Endothelial cell of umbilical vein (primary cell): ENCODE measurements around the gene IGSF11. TPM values are rescaled to one million over a fixed set of nuclear protein-coding genes. Genes with fewer than 3 reads are reported as not detected.

Source experiments
- BruUV-seq: library from RNA; stranded (reverse); fragments of 400-500 nt; replicated peaks from 2 replicates; lab custom pipeline; 2021; lab: Mats Ljungman, UMichigan
- CTCF ChIA-PET: fragments of 300-600, 350-600 bp; sonication (Branson Sonifier 250); formaldehyde crosslinking; loops from one replicate; lab custom pipeline; 2021; ENCODE audit warnings: antibody characterized with exemption, inconsistent platforms; lab: Charles Lee
- POLR2A ChIA-PET: fragments of 300-600, 350-600 bp; sonication (Branson Sonifier 250); formaldehyde crosslinking; loops from one replicate; lab custom pipeline; 2021; ENCODE audit warnings: antibody characterized with exemption, inconsistent platforms; lab: Charles Lee
- DNase-seq: peaks from one replicate; pipeline ENCODE4 v3.0.0-alpha.2; 2011; ENCODE audit warnings: low read depth, low spot score
- FAIRE-seq: peaks from 2 replicates; lab custom pipeline; 2011; peaks lifted over from hg19 to GRCh38; lab: Jason Lieb, UNC
- H2AFZ ChIP-seq: 2 replicates; pipeline ENCODE4 v1.6.0; 2012; ENCODE audit warnings: low read depth, low read length, control low read depth, inconsistent platforms
- H3K27ac ChIP-seq: 2 replicates; pipeline ENCODE4 v1.5.1; 2011; ENCODE audit warnings: low read depth, mild to moderate bottlenecking, control low read depth, low read length, moderate library complexity; ENCODE audit not compliant: insufficient read depth
- H3K27me3 ChIP-seq, 2 experiments: 2 replicates each; pipeline versions ENCODE4 v1.6.0 to v1.6.1; 2011; ENCODE audit warnings: low read length in 2 of 2, mixed read lengths in 1 of 2; ENCODE audit not compliant: control insufficient read depth in 2 of 2, insufficient read depth in 2 of 2
- H3K36me3 ChIP-seq, 2 experiments: 2 replicates in 1 of 2; 3 replicates in 1 of 2; pipeline ENCODE4 v1.5.1; 2011; ENCODE audit warnings: low read length in 2 of 2, mild to moderate bottlenecking in 1 of 2, moderate library complexity in 1 of 2; ENCODE audit not compliant: control insufficient read depth in 2 of 2, insufficient read depth in 2 of 2; ENCODE audit errors: extremely low read depth in 1 of 2
- H3K4me1 ChIP-seq: 3 replicates; pipeline ENCODE4 v1.5.1; 2011; ENCODE audit warnings: mild to moderate bottlenecking, low read length; ENCODE audit not compliant: control insufficient read depth, insufficient read depth; ENCODE audit errors: extremely low read depth
- H3K4me2 ChIP-seq: 2 replicates; pipeline ENCODE4 v1.6.1; 2011; ENCODE audit warnings: low read length, control low read depth, mixed read lengths; ENCODE audit not compliant: insufficient read depth
- H3K4me3 ChIP-seq, 3 experiments: fragments of 200-600 bp in 1 of 3; sonication (generic), shearing (Covaris generic) in 1 of 3; replicated peaks in 1 of 3; 2 replicates each; pipeline ENCODE4 v1.5.1; 2011 to 2016; ENCODE audit warnings: control low read depth in 3 of 3, low read length in 3 of 3, mild to moderate bottlenecking in 2 of 3, inconsistent platforms in 1 of 3, low read depth in 1 of 3, moderate library complexity in 1 of 3; ENCODE audit not compliant: insufficient read depth in 1 of 3
- H3K79me2 ChIP-seq: 2 replicates; pipeline ENCODE4 v1.6.0; 2012; ENCODE audit warnings: low read length, inconsistent platforms; ENCODE audit not compliant: control insufficient read depth, insufficient read depth
- H3K9ac ChIP-seq: replicated peaks from 2 replicates; pipeline ENCODE3; 2011; ENCODE audit warnings: low read length, control low read depth; ENCODE audit not compliant: insufficient read depth; ENCODE audit errors: extremely low read depth
- H3K9me1 ChIP-seq: replicated peaks from 3 replicates; pipeline ENCODE4 v1.6.0; 2011; ENCODE audit warnings: mild to moderate bottlenecking, low read length; ENCODE audit not compliant: control insufficient read depth, insufficient read depth; ENCODE audit errors: extremely low read depth
- H3K9me3 ChIP-seq: replicated peaks from 2 replicates; pipeline ENCODE4 v1.5.1; 2012; ENCODE audit warnings: low read length, inconsistent platforms; ENCODE audit not compliant: control insufficient read depth, insufficient read depth
- H4K20me1 ChIP-seq: replicated peaks from 2 replicates; pipeline ENCODE3; 2011; ENCODE audit warnings: mild to moderate bottlenecking, low read length; ENCODE audit not compliant: control insufficient read depth, insufficient read depth; ENCODE audit errors: extremely low read depth
- EZH2 ChIP-seq: IDR thresholded peaks from 2 replicates; pipeline ENCODE4 v1.6.1; 2012; ENCODE audit warnings: borderline replicate concordance, low read depth, mild to moderate bottlenecking, moderate library complexity, low read length, inconsistent platforms; ENCODE audit not compliant: severe bottlenecking
- FOS ChIP-seq: IDR thresholded peaks from 2 replicates; pipeline ENCODE4 v1.6.1; 2011; ENCODE audit warnings: mild to moderate bottlenecking, low read length, moderate library complexity, borderline replicate concordance; ENCODE audit not compliant: insufficient read depth
- GATA2 ChIP-seq: IDR thresholded peaks from 2 replicates; pipeline ENCODE4 v1.7.0; 2011; ENCODE audit warnings: low read depth, mild to moderate bottlenecking, moderate library complexity, mixed read lengths, low read length; ENCODE audit not compliant: insufficient read length, insufficient read depth
- JUN ChIP-seq: IDR thresholded peaks from 2 replicates; pipeline ENCODE4 v1.6.1; 2011; ENCODE audit warnings: borderline replicate concordance, low read depth; ENCODE audit not compliant: insufficient read length, insufficient read depth
- MYC ChIP-seq: IDR thresholded peaks from one replicate; pipeline ENCODE4 v1.6.1; 2011; ENCODE audit warnings: mild to moderate bottlenecking, low read depth, low read length
- POLR2A ChIP-seq: IDR thresholded peaks from 2 replicates; pipeline ENCODE4 v1.6.1; 2012; ENCODE audit warnings: low read depth, mild to moderate bottlenecking, control low read depth, low read length
- POLR2AphosphoS5 ChIP-seq: IDR thresholded peaks from 2 replicates; pipeline ENCODE4 v1.6.1; 2012; ENCODE audit warnings: low read depth, mild to moderate bottlenecking, control low read depth, low read length, moderate library complexity; ENCODE audit not compliant: insufficient read depth
- dilution Hi-C: fragments of 300-500 bp; cut with MboI; formaldehyde crosslinking; loops from one replicate; pipeline ENCODE4 v1.15.0; 2019; ENCODE audit warnings: low sequenced_read_pairs; ENCODE audit not compliant: extremely low pct_ligation_motif_present
- intact Hi-C: fragments of 100-400 bp; cut with micrococcal nuclease; formaldehyde crosslinking; loops from one replicate; pipeline ENCODE4 v1.10.0; 2022
- polyA plus RNA-seq, 4 experiments: library from polyadenylated mRNA; depleted of rRNA in 3 of 4; stranded (reverse) in 3 of 4; unstranded in 1 of 4; fragments of >200 nt; gene quantifications; 2 replicates each; pipeline versions ENCODE4 v1.2.1 to v1.2.3, GENCODE V29; 2011 to 2012; ENCODE audit warnings: missing spikeins in 1 of 4
- total RNA-seq: library from RNA; stranded (reverse); gene quantifications from 2 replicates; pipeline ENCODE4 v1.2.3, GENCODE V29; 2021
- TF ChIP-seq, protein P1 (sequence below): IDR thresholded peaks from 2 replicates; pipeline ENCODE4 v1.6.1; 2011; ENCODE audit not compliant: insufficient read depth, insufficient read length
- TF ChIP-seq, protein P2 (sequence below), 2 donors: IDR thresholded peaks; 1 replicate in 1 of 2; 2 replicates in 1 of 2; pipeline ENCODE4 v1.5.1; 2011; ENCODE audit warnings: low read length in 2 of 2, mild to moderate bottlenecking in 2 of 2, moderate library complexity in 2 of 2, control low read depth in 1 of 2, inconsistent platforms in 1 of 2, low read depth in 1 of 2; ENCODE audit not compliant: insufficient read depth in 1 of 2; ENCODE audit errors: extremely low read depth in 1 of 2

IGSF11 gene
- total and polyA plus RNA-seq, 2 donors (not counting 3 experiments of a cell fraction or from before 2014, with no cell fraction given): not detected

DNA sequence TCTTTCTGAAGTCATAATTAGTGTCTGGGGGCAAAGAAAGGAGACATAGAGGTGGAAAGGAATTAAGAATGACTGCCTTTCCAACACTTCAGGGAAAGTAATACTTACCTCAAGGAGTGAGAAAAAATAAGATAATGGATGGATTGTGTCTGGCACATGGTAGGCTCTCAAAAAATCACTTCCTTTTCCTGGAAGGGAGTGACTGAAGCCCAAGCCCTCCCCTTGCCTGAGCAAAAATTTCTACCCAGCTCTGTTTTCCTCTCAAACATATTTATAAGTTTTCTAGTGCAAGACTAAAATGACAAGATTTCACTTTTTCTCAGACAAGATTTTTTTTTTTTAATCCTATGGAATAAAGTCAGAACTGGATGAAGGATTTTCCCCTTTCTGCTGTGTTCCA lies 145.0 kb downstream of the IGSF11 start:
- FAIRE-seq (no peak), DNase-seq (no peak)
- Histone ChIP-seq H3K36me3 (no peaks in the 10 kb centered on the region), H2AFZ (no peak overlapping the region), H3K27ac (no peak overlapping the region), H3K4me3 (no peak overlapping the region), H3K9ac (no peak overlapping the region), H3K4me1 (no peaks in the 10 kb centered on the region), H3K79me2 (no peaks in the 10 kb centered on the region), H3K4me2 (no peak overlapping the region), H3K27me3 (no peaks in the 10 kb centered on the region), H3K9me1 (no peaks in the 10 kb centered on the region), H3K9me3 (no peaks in the 10 kb centered on the region), H4K20me1 (no peaks in the 10 kb centered on the region)
- dilution Hi-C loops (no loop called here), intact Hi-C loops (loop anchor here (10.0 kb wide), 1 partner anchor 455 kb away; no protein-coding TSS in a partner anchor)
- ChIA-PET CTCF (interaction anchor here (1.6 kb wide), 1 partner anchor 209 kb away, joined by 4 read pairs; no protein-coding TSS in a partner anchor), POLR2A (no interaction called here)
- TF ChIP-seq EZH2 (no peak), JUN (no peak), FOS (no peak), MYC (no peak), GATA2 (no peak), POLR2AphosphoS5 (no peak), POLR2A (no peak)
- TF ChIP-seq, protein P1, sequence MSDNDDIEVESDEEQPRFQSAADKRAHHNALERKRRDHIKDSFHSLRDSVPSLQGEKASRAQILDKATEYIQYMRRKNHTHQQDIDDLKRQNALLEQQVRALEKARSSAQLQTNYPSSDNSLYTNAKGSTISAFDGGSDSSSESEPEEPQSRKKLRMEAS: no peak
- TF ChIP-seq, protein P2, sequence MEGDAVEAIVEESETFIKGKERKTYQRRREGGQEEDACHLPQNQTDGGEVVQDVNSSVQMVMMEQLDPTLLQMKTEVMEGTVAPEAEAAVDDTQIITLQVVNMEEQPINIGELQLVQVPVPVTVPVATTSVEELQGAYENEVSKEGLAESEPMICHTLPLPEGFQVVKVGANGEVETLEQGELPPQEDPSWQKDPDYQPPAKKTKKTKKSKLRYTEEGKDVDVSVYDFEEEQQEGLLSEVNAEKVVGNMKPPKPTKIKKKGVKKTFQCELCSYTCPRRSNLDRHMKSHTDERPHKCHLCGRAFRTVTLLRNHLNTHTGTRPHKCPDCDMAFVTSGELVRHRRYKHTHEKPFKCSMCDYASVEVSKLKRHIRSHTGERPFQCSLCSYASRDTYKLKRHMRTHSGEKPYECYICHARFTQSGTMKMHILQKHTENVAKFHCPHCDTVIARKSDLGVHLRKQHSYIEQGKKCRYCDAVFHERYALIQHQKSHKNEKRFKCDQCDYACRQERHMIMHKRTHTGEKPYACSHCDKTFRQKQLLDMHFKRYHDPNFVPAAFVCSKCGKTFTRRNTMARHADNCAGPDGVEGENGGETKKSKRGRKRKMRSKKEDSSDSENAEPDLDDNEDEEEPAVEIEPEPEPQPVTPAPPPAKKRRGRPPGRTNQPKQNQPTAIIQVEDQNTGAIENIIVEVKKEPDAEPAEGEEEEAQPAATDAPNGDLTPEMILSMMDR (IDR thresholded peaks at IDR 0.05; ENCODE audit: extremely low read depth in 1 of 2, insufficient read depth in 1 of 2, low read depth in 1 of 2, low read length in 2 of 2): no peak
- no TSS peak for BruUV-seq
